Omental fat pad (tissue), 4 donors: Measurements from ENCODE around the gene C1orf122. TPM values are rescaled to one million over a fixed set of nuclear protein-coding genes. Genes with fewer than 3 reads are reported as not detected.

Source experiments
- ATAC-seq: fragments of 150-250 bp; one replicate; pipeline ENCODE4 v1.9.1; 2016; ENCODE audit warnings: mild to moderate bottlenecking, moderate library complexity; ENCODE audit not compliant: low FRiP score
- DNase-seq: peaks from one replicate; pipeline ENCODE4 v3.0.0-alpha.2; 2019; ENCODE audit warnings: low spot score
- CTCF ChIP-seq, 3 donors: fragments of 450-650 bp; IDR thresholded peaks; one replicate each; pipeline ENCODE4 v1.5.1; 2016 to 2017; ENCODE audit warnings: antibody characterized with exemption in 3 of 3, mild to moderate bottlenecking in 3 of 3, moderate library complexity in 2 of 3
- total RNA-seq, 4 donors: library from RNA; depleted of rRNA; stranded (reverse); fragments of >200 nt; gene quantifications; one replicate each; pipeline ENCODE4 v1.1.0, GENCODE V29; 2016

Gene C1orf122
- total RNA-seq, 4 donors from 2014 or later, result 53.6 to 86.9 (median 71.2) TPM

GRCh38 chr1:37831109-37831508 is 23.5 kb downstream of the C1orf122 start:
- no peak for TF ChIP-seq CTCF (IDR thresholded peaks at IDR 0.05)
- ATAC-seq (no peak), DNase-seq (no peak)

- DNase-seq (no peak), ATAC-seq (no peak)
- TF ChIP-seq CTCF (IDR thresholded peaks at IDR 0.05), result no peak
Observed at GRCh38 chr1:37831809-37832208, 24.2 kb downstream of the C1orf122 start.

- no peak for ATAC-seq
- DNase-seq, result no peak
- TF ChIP-seq CTCF (IDR thresholded peaks at IDR 0.05), result no peak
Observed at GRCh38 chr1:37836788-37837187, 29.2 kb downstream of the C1orf122 start.

GRCh38 chr1:37839676-37840075 is 32.1 kb downstream of the C1orf122 start:
- DNase-seq (no peak), ATAC-seq (no peak)
- no peak for TF ChIP-seq CTCF (IDR thresholded peaks at IDR 0.05)

GRCh38 chr1:37840711-37841110 is 33.1 kb downstream of the C1orf122 start:
- TF ChIP-seq CTCF (IDR thresholded peaks at IDR 0.05), result no peak
- ATAC-seq (no peak), DNase-seq (no peak)

GRCh38 chr1:37841652-37842051 is 34.1 kb downstream of the C1orf122 start:
- ATAC-seq (no peak), DNase-seq (no peak)
- TF ChIP-seq CTCF (IDR thresholded peaks at IDR 0.05), result no peak

GRCh38 chr1:37844536-37844935 is 36.9 kb downstream of the C1orf122 start:
- ATAC-seq (no peak), DNase-seq (no peak)
- TF ChIP-seq CTCF (IDR thresholded peaks at IDR 0.05), result no peak
